GM21526 (cell line): ENCODE results near the gene MUTYH.

ENCODE experiments used
- ATAC-seq: cut with Tn5 transposase; IDR thresholded peaks from one replicate; pipeline ENCODE4 v1.9.1; 2021; ENCODE audit warnings: moderate library complexity; ENCODE audit not compliant: unreplicated experiment, low FRiP score

Gene MUTYH

GRCh38 chr1:45351508-45351907 is 11.3 kb upstream of the MUTYH start:
- no peak for ATAC-seq

- no peak for ATAC-seq
Measured at GRCh38 chr1:45348966-45349677, 8.9 kb upstream of the MUTYH start.

DNA sequence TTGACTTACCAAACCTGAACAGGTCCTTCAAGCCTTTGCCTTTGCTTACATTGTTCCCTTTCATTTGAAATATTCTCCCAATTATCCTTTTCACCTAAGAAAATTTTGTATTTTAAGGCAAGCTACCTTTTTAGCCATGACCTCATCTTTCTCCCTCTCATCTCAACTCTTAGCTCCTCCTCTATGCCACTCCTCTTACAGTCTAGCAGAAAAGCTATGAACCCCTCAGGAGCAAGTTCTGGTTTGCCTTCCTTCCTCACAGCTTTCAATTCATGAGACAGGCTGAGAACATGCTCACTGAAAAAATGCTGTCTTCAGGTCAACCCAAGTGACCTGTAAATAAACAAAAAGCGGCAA is 8.3 kb upstream of the MUTYH start:
- ATAC-seq: no peak

DNA sequence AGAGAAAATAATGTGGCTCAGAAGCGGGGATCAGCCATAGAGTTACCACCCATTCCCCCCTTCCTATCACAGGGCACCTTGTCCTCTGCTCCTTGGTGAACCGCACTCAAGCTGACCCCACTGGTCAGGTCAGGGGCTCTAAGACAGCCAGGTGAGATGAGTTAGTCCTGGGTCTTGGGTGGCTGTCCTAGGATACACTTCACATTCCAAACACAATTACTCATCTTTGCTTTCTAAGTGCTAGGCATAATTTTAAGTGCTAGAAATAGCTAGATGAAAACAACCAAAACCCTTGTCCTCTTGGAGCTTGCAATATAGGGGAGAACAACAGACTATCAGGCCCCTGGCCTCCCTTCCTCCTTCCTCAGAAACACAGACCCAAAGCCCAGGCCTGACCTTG is 7.8 kb upstream of the MUTYH start:
- ATAC-seq: no peak

GRCh38 chr1:45346473-45346872 is 6.2 kb upstream of the MUTYH start:
- ATAC-seq: no peak

- ATAC-seq: no peak
Measured at GRCh38 chr1:45345014-45345413, 4.8 kb upstream of the MUTYH start.

DNA sequence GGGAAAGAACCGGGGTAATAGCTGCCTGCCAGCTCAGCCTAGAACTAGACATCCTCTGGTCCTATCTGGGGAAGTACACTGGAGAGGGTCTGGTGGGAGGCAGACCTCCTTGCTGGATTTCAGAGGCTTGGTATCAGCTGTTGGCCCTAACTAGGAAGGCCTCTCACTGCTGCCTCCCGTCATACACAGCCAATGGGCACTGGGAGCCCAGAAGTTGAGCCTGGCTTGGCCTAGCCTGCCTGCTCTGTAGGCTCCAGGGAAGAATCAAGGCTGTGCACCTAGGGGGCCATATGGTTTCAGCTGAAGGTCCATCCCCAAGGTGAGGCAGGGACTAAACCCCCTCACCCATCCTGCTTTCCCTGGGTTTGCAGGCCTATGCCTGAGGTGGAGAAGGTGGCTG is 4.3 kb upstream of the MUTYH start:
- ATAC-seq: no peak

- no peak for ATAC-seq
Measured at GRCh38 chr1:45340816-45341466, 701 bp upstream of the MUTYH start.

DNA sequence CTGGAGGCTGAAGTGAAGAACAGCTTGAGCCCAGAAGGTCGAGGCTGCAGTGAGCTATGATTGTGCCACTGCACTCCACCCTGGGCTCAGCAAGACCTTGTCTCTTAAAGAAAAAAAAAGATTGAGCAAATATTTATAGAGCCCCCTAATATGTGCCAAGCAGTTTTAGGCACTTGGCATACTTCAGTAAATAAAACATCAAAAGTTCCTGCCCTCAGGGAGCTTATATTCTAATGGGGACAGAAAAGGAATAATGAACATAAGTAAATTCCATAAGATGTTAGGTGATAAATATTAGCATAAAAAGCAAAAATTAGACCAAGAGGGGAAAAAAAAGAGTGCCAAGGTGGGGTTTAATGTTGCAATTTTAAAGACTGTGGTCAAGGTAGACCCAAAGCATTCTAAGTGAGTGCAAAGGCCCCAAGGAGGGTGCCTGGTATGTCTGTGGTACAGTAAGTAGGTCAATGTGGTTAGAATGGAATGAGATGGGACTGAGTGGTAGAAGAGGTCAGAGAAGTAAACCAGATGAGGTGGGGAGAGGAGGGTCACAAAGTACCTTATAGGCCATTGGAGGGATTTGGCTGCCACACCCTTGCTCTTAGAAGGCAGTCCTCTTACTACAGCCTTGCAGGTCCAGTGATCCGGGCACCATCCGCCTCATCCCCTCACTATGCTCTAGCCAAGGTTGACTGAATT is 2.5 kb downstream of the MUTYH start:
- ATAC-seq: no peak

- ATAC-seq: no peak
Measured at GRCh38 chr1:45335855-45336324, 4.3 kb downstream of the MUTYH start.

GRCh38 chr1:45334308-45335245 is 5.7 kb downstream of the MUTYH start:
- no peak for ATAC-seq

GRCh38 chr1:45332346-45332720 is 7.9 kb downstream of the MUTYH start:
- ATAC-seq: no peak

DNA sequence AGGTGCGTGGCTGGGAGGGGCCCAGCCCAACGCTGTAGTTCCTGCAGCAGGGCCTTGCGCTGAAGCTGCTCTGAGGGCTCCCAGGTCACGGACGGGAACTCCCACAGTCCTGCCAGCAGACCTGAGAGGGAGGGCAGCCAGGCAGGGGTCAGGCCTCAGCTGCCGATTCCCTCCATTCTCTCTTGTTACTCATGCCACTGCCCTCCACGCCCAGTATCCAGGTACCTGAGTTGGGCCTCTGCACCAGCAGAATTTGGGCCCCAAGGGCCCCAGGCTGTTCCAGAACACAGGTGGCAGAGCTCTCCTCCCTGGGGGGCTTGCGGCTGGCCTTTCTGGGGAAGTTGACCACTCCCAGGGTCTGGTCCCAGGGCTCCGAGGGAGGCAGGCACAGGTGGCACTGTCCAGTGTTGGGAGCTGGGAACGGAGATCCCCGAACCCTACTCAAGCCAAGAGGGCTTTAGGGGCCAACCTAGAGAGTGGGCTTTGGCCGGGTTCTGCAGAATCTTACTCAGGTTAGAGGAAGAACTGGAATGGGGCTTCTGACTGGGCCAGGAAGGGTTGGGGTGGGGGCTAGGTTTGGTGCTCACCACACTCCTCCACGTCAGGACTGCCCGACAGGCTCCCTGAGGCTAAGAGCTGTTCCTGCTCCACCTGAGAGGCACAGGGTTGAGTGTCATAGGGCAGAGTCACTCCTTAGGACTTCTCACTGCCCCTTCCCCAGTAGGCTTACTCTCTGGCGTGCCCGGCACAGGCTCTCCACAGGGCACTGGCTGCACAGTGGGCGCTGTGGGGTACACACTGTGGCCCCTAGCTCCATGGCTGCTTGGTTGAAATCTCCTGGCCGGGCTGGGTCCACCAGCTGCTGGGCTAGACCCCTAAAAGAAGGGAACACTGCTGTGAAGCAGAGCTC is 8.5 kb downstream of the MUTYH start:
- ATAC-seq: no peak

DNA sequence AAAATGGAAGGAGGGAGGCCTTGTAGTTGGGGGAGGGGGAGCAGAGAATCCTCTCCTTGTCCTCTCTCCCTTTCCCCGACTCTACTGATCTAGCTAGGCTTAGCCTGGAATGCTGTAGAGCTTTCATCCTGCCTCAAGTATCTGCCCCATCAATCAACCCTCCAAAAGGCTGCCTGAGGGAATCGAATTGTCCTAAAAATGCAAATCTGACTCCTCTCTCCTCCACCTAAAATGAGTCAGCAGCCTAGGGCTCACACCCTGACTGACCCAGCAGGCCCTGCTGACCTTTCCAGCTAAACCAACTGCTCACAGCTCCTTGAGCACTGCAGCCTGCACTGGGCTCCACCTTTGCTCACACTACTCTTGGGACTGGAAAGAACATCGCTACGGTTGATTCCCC is 10.8 kb downstream of the MUTYH start:
- no peak for ATAC-seq

- no peak for ATAC-seq
Measured at GRCh38 chr1:45328680-45329079, 11.6 kb downstream of the MUTYH start.

DNA sequence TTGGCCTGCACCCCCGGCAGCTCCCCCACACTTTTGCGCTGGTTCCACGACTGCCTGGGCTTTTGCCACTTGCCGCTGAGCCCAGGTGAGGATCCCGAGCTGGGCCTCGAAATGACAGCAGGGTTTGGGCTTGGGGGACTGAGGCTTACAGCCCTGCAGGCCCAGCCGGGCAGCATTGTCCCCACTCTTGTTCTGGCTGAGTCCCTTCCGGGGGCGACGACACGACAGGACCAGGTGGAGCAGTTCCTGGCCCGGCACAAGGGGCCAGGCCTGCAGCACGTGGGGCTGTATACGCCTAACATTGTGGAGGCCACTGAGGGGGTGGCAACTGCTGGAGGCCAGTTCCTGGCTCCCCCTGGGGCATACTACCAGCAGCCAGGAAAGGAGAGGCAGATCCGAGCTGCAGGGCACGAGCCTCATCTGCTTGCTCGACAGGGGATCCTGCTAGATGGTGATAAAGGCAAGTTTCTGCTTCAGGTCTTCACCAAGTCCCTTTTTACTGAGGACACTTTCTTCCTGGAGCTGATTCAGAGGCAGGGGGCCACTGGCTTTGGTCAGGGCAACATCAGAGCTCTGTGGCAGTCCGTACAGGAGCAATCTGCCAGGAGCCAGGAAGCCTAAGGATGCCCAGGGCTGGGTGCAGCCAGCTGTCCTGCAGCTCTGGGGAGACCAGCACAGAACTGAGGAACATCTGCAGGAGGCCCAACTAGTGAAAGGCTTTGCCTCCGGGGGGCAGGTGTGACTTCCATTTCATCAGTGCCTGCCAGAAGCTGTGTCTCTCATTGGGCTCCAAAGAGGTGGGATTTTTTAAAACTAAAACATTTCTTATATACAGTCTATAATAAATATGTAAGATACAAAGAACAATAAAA is 12.4 kb downstream of the MUTYH start:
- ATAC-seq: no peak

DNA sequence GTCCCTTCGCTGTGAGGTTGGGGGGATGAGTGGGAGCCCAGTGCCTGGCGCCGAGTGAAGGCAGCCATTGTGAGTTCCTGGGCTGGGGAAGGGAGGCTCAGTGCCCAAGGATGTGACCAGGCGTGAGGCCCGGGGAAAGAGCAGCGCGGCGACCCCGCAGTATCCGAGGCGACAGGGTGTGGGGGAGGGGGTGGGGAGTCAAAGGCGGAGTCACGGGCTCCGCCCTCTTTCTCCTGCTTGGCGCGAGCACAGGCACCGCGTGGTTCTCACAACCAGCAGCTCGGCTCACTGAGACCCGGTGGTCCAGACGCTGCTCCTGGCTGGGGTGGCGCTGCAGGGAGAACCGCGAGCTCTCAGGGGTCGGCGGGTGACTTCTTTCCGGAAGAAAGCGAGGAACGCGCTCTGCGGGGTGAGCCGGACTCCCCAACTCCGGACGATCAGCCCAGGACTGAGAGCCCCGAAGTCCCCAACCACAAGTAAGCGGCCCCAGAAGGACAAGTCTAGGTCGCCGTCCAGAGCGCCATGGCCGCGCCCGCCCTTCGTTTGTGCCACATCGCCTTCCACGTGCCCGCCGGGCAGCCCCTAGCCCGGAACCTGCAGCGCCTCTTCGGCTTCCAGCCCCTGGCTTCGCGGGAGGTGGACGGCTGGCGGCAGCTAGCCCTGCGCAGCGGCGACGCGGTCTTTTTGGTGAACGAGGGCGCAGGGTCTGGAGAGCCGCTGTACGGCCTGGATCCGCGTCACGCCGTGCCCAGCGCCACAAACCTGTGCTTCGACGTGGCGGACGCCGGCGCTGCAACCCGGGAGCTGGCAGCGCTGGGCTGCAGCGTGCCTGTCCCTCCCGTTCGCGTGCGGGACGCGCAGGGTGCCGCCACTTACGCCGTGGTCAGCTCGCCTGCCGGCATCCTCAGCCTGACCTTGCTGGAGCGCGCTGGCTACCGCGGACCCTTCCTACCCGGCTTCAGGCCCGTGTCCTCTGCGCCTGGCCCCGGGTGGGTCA is 13.3 kb downstream of the MUTYH start, which contains the start of gene HPDL:
HPDL (plus strand) TSS at position 269 of the 997 bp plus-strand sequence; CDS start at position 523, 254 bp downstream.
- ATAC-seq: no peak
